ENCODE measurements around the gene OSBPL7.

OSBPL7 gene

GRCh38 chr17:47837401-47838039 is 15.9 kb upstream of the OSBPL7 start:
- no peaks in the 10 kb centered on the region for H3K27me3 ChIP-seq (ENCODE audit: control insufficient read depth, insufficient read depth, low read length)
- H3K4me3 ChIP-seq (ENCODE audit: low read depth, low read length) = no peak overlapping the region
- no peak for TF ChIP-seq CTCF (IDR thresholded peaks at IDR 0.05)
- no peak overlapping the region for H3K4me2 ChIP-seq (ENCODE audit: low read length)
- H3K79me2 ChIP-seq = no peaks in the 10 kb centered on the region
- no peaks in the 10 kb centered on the region for H3K36me3 ChIP-seq (ENCODE audit: control insufficient read depth, insufficient read depth, low read length)
- no peak overlapping the region for H2AFZ ChIP-seq
- H3K27ac ChIP-seq = no peak overlapping the region
- H3K4me1 ChIP-seq = peaks cover 18% of the 10 kb centered on the region
- H3K9ac ChIP-seq = no peak overlapping the region
- no peaks in the 10 kb centered on the region for H3K9me3 ChIP-seq (ENCODE audit: control insufficient read depth, low read length)

GRCh38 chr17:47836601-47837000 is 15.0 kb upstream of the OSBPL7 start:
- no peaks in the 10 kb centered on the region for H3K9me3 ChIP-seq (ENCODE audit: control insufficient read depth, low read length)
- H3K4me3 ChIP-seq (ENCODE audit: low read depth, low read length) = no peak overlapping the region
- H2AFZ ChIP-seq = no peak overlapping the region
- H3K79me2 ChIP-seq = no peaks in the 10 kb centered on the region
- H3K4me2 ChIP-seq (ENCODE audit: low read length) = no peak overlapping the region
- no peak for TF ChIP-seq CTCF (IDR thresholded peaks at IDR 0.05)
- no peak overlapping the region for H3K9ac ChIP-seq
- H3K27ac ChIP-seq = no peak overlapping the region
- H3K4me1 ChIP-seq = peaks cover 16% of the 10 kb centered on the region
- no peaks in the 10 kb centered on the region for H3K36me3 ChIP-seq (ENCODE audit: control insufficient read depth, insufficient read depth, low read length)
- H3K27me3 ChIP-seq (ENCODE audit: control insufficient read depth, insufficient read depth, low read length) = no peaks in the 10 kb centered on the region

- Histone ChIP-seq H3K9ac (no peak overlapping the region), H3K4me3 (ENCODE audit: low read depth, low read length) (no peak overlapping the region), H3K4me2 (ENCODE audit: low read length) (no peak overlapping the region), H2AFZ (no peak overlapping the region), H3K4me1 (peaks cover 11% of the 10 kb centered on the region), H3K79me2 (peaks cover 6% of the 10 kb centered on the region), H3K27ac (peak overlapping the region; percentile 43), H3K9me3 (ENCODE audit: control insufficient read depth, low read length) (no peaks in the 10 kb centered on the region), H3K27me3 (ENCODE audit: control insufficient read depth, insufficient read depth, low read length) (no peaks in the 10 kb centered on the region), H3K36me3 (ENCODE audit: control insufficient read depth, insufficient read depth, low read length) (no peaks in the 10 kb centered on the region)
- no peak for TF ChIP-seq CTCF (IDR thresholded peaks at IDR 0.05)
These were observed 13.2 kb upstream of the OSBPL7 start for GRCh38 chr17:47834756-47835155.

- Histone ChIP-seq H3K9me3 (ENCODE audit: control insufficient read depth, low read length) (no peaks in the 10 kb centered on the region), H3K79me2 (peaks cover 16% of the 10 kb centered on the region), H3K27ac (no peak overlapping the region), H3K4me2 (ENCODE audit: low read length) (peak overlapping the region; percentile 88), H3K4me3 (ENCODE audit: low read depth, low read length) (peak overlapping the region; percentile 99), H3K9ac (no peak overlapping the region), H3K4me1 (peaks cover 11% of the 10 kb centered on the region), H3K27me3 (ENCODE audit: control insufficient read depth, insufficient read depth, low read length) (no peaks in the 10 kb centered on the region), H2AFZ (peak overlapping the region; percentile 82), H3K36me3 (ENCODE audit: control insufficient read depth, insufficient read depth, low read length) (no peaks in the 10 kb centered on the region)
- no peak for TF ChIP-seq CTCF (IDR thresholded peaks at IDR 0.05)
These were observed 10.3 kb upstream of the OSBPL7 start for GRCh38 chr17:47831934-47832327.
